SH-SY5Y (cell line): ENCODE data around the gene NR3C2.

ENCODE experiments used
- GATA2 ChIP-seq: IDR thresholded peaks from 2 replicates; pipeline ENCODE4 v1.6.1; 2011; ENCODE audit warnings: mild to moderate bottlenecking, low read depth, low read length
- GATA3 ChIP-seq: IDR thresholded peaks from 2 replicates; pipeline ENCODE4 v1.6.1; 2011; ENCODE audit warnings: low read depth, mild to moderate bottlenecking, low read length, moderate library complexity

GRCh38 chr4:148445071-148445859 is 3.1 kb upstream of the NR3C2 start:
- no peak for TF ChIP-seq GATA2
- TF ChIP-seq GATA3 = no peak
